NCI-H146 treated with DMSO at 0.1 percent for 48 hours (cell line): Measurements from ENCODE around the gene POU2F2.
"Not testable (repeated sequence)": the region's sequence is repeated elsewhere in the genome, so short reads cannot be mapped to it uniquely, and the experiment has no call there.

ENCODE experiments used
- DNase-seq: peaks from one replicate; lab custom pipeline; 2025; ENCODE audit not compliant: unreplicated experiment; lab: John Stamatoyannopoulos, UW

The POU2F2 gene

DNA sequence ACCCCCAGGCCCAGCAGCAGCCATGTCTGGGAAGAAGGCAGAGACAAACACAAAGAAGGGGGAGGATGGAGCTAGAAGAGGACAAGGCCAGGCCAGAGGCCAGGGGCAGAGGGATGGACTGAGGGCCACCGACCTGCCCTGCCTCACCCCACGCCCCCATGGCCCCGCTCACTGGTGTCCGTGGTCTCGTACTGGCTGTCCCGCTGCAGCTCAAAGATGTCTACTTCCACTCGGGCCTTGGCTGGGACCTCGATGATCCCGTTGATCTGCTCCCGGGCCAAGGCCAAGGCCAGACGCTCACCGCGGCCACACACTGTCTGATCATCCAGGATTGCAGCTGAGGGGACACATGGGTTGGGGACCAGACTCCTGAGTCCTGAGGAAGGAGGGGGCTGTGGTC is 67.2 kb downstream of the POU2F2 start:
- no peak for DNase-seq

DNA sequence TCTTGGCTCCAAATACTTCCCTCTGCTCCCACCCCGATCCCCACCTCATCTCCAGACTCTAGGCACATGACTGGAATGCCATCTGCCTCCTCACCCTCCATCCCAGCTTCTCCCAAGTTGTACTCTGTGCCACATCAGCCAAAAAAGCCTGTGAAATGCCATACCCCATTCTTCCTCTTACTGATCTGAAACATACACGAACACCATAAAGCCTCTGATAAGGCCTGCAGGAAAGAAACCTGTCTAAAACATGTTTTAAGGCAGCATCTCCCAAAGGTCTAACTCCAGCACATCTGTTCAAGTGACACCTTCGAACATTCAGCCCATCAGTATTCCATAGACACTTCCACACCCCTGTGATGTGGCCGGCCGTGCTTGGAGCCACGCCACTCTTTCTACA is 67.8 kb downstream of the POU2F2 start:
- DNase-seq = no peak

DNA sequence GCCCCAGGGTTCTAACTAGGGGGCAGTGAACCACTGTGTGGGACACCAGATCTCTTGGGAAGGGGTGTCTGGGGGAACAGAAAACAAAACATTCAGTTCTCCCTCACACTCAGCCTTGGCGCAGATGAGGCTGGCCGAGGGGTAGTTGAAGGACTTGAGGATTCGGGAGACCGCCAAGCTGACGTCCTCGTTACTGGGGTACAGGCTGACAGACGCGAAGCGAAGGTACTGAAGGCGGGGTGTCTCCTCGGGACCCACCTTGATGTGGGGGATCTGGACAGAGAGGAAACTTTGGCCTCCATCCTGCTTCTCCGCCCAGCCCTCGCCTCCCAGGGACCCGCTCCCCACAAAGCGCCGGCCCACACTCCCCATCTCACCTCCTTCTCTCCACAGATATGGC is 69.9 kb downstream of the POU2F2 start:
- DNase-seq = no peak

DNA sequence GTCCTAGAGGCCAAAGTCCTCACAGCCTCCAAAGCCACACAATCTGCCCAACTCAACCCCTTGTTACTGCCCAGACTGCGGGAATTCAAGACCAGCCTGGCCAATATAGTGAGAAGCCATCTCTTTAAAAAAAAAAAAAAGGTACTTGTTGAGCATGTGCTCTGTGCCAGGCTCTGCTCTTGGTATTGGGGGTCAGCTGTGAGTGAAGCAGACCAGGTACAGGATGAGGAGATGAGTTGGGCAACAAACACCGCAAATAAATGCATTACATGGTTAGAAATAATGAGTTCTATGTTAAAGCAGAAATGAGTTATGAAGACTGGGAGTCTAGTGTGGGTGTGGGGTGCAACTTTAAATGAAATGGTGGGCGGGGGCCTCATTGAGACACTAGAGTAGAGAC is 72.1 kb downstream of the POU2F2 start:
- no peak for DNase-seq

DNA sequence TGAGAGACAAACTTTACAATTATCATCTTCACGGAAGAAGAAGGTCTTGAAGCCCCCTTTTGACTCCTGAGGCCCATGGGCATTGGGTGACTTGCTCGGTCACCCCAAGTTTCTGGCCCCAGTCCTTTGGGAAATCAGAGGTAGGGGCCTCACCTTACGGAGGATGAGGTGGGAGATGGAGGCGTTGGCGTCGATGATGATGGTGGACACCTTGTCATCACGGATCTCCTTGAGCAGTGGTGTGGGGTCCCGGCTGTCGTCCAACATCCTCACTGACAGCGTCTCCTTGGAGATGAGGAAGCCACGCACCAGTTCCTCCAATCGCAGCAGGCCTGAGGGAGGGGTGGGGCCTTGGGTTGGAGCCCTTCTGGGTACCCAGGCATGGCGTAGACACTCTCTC is 73.0 kb downstream of the POU2F2 start:
- DNase-seq = no peak

DNA sequence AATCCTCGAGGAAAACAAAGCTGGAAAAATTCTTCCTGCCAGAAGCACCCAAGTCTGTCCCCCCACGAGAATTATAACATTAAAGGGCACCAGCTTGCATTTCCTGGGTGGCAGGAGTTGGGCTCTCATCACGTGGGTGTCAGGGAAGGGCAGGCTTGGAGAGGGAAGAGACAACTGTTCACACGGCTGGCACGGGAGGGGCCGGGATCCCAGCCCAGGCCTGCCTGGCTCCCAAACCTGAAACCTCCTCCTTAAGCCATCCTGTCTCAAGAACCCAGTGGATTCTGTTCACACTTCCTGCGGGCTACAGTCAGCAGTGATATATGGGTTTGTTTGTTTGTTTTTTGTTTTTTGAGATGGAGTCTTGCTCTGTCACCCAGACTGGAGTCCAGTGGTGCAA is 74.4 kb downstream of the POU2F2 start:
- DNase-seq = no peak

DNA sequence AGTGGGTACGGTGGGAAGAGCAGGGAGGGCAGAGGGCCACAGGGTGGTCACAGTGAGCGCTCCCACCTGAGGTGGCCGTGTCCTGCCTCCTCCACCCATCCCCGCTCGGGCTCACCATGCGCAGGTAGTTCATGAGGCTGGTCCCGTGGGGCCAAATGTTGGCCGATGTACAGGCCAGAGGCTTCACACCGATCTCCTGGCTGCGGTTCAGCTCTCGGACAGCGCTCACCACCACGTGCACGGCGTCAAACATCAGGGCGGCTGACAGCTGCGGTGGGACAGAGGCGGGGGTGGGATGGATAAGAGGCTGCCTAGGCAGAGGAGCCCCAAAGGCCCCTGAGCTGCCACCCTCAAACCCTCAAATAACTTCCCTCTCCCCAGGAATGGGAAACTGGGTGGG is 78.0 kb downstream of the POU2F2 start:
- DNase-seq = no peak

DNA sequence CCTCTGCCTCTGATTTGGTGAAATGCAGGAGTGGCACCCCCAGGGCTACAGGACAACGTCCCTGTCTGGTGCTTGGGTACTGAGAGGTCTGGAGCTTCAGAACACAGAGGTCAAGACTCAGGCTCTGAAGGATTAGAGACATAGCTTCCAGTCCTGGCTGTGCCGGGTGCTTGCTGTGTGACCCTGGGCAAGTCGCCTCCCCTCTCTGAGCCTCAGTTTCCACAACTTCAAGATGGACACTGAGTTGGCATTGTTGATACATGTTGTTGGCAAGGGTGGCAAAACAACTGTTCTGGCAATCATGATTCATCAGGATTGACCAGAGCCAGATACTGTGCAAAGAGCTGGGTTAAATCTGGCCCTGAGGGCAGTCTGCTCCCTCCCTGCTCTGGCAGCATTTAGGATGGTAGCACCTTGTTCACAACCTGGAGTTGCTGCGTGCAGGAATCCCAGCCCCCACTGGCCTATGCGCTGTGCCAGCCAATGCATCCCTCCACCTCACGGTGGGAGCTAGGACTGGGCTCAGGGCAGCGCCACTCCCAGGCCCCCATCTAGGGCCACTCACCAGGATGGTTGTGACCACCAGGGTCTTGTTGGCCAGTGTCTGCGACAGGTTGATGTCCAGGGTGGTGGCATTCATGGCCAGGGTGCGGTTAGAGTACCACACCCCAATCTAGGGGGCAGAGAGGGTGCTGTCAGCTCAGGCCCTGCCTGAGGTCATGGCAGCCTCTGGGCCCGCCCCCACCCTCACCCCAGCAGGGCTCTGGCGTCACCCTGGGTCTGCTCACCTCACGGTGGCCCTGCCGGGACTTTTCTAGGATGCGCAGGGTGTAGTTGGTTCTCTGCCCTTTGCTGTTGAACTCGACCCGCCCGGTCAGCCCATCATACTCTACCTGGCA is 79.0 kb downstream of the POU2F2 start:
- DNase-seq = no peak

DNA sequence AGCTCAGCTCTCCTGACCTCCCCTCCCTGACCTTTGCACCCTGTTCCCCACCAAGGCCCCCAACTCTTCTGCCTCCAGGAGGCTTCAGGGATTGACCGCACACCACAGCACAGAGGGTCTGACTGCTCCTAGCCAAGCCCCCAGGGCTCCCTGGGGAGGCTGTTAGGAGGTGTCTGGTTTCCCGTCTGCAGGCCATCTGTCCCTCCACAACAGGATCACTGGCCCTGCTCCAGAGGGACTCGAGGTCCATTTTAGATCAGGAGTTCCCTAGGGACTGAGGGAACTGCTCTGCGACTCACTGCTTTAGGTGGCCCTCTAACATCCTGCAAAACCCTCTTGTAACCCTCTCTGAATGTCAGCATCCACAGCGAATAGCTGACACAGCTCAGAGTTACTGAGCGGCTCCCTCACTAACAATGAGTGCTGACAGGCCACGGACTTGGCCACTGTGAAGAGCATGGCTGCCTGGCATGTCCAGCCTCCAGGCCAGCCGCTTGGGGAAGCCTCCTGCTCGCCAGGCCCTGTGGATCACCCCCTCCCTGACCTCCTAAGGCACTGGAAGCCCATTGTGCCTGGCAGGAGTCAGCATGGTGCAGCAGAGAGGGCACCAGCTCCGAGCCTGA is 79.9 kb downstream of the POU2F2 start:
- DNase-seq = no peak

DNA sequence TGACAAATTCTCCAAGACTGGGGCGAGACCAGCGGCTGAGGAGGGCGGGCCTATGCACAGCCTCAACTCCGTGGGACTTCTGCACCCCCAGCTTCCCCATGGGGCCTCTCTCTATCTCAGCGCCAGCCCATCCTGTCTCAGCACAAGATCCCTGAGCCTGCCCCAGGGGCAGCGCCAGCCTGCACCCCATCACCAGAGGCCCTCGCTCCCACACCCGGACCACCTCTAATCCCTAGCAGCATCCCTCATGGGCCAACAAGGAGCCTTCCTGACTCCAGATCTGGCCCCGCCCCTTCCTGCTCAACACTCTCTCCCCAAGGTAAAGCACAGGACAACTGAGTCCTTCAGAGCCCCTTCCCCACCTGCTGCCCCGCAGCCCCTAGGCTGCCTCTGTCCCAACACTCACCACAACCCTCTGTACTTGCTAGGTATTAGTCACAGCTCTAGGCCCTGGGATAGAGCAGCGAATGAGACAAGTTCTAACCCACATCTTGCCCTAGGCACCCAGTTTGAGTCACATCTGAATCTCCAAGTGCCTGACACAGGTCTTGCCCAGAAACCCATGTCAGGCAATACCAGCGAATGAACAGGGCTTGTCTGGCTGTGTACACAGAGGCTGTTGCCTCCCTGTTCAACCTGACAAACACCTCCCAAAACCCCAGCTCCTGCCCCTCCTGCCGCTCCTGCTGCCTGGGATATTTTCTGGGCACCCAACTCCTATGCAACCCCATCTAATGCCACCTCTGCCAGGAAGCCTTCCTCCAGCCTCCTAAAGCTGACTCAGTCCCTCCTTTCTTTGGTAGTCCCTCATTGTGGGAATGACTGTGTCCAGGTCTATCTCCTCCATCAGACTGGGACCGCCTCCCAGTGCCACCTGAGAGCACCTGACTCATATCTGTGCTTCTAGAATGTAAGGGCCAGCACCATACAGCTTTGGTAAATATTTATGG is 80.8 kb downstream of the POU2F2 start:
- no peak for DNase-seq

DNA sequence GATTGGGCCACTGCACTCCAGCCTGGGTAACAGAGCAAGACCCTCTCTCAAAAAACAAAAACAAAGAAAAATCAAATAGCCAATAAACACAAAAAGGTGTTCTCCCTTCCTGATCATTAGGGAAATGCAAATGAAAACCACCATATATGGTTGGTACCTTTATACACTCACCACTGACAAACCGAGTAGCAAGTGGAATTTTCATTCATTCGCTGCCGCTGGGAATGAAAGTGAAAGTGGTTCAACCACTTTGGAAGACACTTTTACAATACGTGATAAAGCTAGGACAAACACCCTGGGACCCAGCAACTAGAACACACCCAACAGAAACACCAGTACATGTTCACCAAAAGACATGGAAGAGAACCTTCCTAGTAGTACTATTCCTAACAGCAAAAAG is 83.3 kb downstream of the POU2F2 start:
- DNase-seq = no peak

DNA sequence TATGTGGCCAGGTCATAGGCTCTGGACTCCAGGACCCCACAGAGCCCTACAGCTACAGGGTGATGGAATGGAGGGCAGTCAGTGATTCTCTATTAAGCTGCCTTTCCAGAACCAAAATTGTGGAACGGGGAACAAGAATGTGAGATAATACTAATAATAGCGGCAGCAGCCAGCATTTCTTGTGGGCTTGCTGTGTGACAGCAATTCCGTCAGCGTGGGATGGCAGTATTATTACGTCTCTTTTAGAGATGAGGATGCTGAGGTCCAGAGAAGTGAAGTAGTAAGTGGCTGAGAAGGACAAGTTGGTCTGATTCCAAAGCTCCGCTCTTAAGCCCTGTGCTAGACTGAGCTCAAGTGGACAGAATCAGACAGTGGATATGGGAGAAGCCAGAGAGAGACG is 86.7 kb downstream of the POU2F2 start:
- no peak for DNase-seq

DNA sequence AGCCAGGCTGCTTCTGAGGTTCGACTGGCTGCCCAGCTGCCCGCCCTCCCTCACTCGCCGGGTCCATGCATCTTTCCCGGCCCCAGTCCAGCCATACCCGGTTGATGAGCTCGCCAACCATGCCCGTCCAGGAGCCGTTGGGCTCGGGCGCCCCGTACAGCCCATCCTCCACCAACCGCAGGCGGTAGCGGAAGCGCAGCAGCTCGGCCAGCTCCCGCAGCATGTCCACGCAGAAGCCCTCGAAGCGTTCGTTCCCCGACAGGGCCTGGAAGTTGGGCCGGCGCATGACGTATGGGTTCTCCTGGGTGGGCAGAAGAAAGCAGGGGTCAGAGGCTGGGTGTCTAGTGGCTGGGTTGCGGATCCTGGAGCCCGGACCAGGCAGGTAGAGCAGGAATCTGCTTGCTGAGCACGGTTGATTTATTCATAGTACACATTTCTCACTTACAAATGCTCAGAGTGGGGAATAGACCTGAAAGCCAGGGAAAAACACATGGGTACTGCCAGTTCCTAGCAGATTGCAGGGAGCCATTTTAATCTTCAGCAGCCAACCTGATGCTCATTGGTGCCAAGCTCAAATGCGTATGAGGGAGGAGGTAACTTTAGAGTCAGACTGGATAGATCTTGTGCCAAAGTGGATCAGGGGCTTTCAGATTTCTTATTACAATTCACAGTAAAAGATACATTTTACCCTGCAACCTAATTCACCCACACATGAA is 89.6 kb downstream of the POU2F2 start:
- no peak for DNase-seq

DNA sequence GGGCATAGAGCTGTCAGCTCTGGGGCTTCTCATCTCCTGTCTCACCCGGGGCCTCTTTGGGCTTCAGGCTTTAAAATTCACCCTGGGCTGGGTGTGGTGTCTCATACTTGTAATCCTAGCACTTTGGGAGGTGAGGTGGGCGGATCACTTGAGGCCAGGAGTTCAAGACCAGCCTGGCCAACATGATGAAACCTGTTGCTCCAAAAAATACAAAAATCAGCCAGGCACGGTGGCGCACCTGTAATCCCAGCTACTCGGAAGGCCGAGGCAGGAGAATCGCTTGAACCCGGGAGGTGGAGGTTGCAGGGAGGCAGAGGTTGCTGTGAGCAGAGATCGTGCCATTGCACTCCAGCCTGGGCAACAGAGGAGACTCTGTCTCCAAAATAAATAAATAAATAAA is 91.8 kb downstream of the POU2F2 start:
- not testable (repeated sequence) for DNase-seq

DNA sequence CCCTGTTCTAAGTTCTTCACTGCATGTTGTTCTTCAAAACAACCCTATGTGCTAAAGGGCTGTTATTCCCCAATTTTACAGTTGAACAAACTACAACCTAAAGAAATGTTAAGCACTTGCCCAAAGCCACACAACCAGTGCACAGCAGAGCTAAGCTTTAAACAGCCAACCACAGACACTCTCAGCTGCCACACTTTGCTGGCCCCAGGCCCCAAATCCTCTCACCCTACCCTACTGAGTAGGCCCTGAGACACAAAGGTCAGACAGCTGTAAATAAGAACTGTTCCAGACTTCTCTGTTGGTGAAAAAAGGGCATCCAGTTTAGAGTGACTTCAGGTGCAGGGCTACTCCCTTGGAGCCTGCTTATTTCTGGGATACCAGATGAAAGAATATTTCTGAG is 92.2 kb downstream of the POU2F2 start:
- DNase-seq = no peak

DNA sequence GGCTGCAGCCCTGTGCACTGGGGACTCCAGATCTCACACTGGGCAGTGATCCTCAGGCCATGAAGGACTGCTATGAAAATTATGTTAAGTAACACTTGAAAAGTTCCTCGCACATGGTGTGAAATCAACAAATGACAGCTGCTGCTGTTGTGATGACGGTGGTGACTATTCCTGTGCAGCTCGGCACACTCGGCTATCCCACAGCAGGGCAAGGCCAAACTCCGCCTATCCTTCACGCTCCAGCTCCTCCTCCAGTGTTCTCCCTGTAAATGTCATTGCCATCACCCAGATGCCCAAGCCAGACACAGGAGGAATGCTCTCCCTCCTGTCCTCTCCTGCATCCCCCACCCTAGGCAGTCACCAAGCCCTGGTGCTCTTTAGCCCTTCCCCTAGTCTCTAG is 93.6 kb downstream of the POU2F2 start:
- DNase-seq = no peak

DNA sequence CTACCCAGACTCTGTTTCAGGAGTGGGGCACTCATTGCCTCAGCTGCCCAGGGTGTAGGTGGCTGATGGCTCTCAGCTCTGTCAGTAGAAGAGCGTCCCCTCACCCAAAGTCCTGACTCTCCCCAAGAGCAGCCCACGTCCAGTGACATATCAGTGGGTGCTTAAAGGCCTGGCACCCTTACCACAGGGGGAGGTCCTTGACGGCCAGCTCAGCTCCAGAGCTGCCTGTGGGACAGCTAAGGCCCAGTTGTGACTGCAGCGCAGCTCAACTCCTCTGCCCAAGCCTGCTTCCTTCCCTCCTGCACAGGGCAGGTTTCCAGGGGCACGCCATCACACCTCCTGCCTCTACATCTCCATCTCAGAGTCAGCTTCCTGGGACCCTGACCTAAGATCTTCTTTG is 94.6 kb downstream of the POU2F2 start:
- DNase-seq = no peak
